Liver (tissue), 9 donors: ENCODE data around the gene ZDHHC19. TPM values are rescaled to one million over a fixed set of nuclear protein-coding genes. Genes with fewer than 3 reads are reported as not detected.

Experiments
- DNase-seq: peaks from one replicate; pipeline ENCODE4 v3.0.0-alpha.2; 2017; ENCODE audit warnings: low spot score
- H3K27ac ChIP-seq, 2 donors: one replicate each; pipeline ENCODE4 v1.7.0; 2013; ENCODE audit warnings: inconsistent platforms in 2 of 2, low read length in 2 of 2, control low read depth in 1 of 2, low read depth in 1 of 2, mild to moderate bottlenecking in 1 of 2
- H3K27me3 ChIP-seq, 4 donors: one replicate each; pipeline versions ENCODE4 v1.6.1 to v1.7.0; 2013; ENCODE audit warnings: low read length in 3 of 4, inconsistent platforms in 1 of 4, mild to moderate bottlenecking in 1 of 4, moderate library complexity in 1 of 4; ENCODE audit not compliant: control insufficient read depth in 4 of 4, insufficient read depth in 4 of 4
- H3K36me3 ChIP-seq, 4 donors: one replicate each; pipeline versions ENCODE4 v1.6.1 to v1.7.0; 2013; ENCODE audit warnings: low read length in 3 of 4, mild to moderate bottlenecking in 3 of 4, low read depth in 1 of 4, moderate library complexity in 1 of 4; ENCODE audit not compliant: control insufficient read depth in 4 of 4, insufficient read depth in 3 of 4
- H3K4me1 ChIP-seq, 4 donors: one replicate each; pipeline versions ENCODE4 v1.6.1 to v1.7.0; 2013; ENCODE audit warnings: low read length in 3 of 4, mild to moderate bottlenecking in 3 of 4, moderate library complexity in 1 of 4; ENCODE audit not compliant: control insufficient read depth in 4 of 4, insufficient read depth in 4 of 4
- H3K4me3 ChIP-seq, 3 donors: one replicate each; pipeline versions ENCODE4 v1.6.1 to v1.7.0; 2013; ENCODE audit warnings: low read length in 3 of 3, control low read depth in 1 of 3, low read depth in 1 of 3, mild to moderate bottlenecking in 1 of 3
- H3K9ac ChIP-seq, 2 donors: one replicate each; pipeline ENCODE4 v1.7.0; 2013; ENCODE audit warnings: low read length in 2 of 2, mild to moderate bottlenecking in 2 of 2, moderate library complexity in 2 of 2, control low read depth in 1 of 2, low read depth in 1 of 2
- H3K9me3 ChIP-seq, 4 donors: one replicate each; pipeline versions ENCODE4 v1.6.1 to v1.7.0; 2013; ENCODE audit warnings: low read length in 3 of 4; ENCODE audit not compliant: control insufficient read depth in 4 of 4
- EGR1 ChIP-seq, 2 donors: IDR thresholded peaks; 2 replicates each; pipeline ENCODE4 v1.6.1; 2016 to 2018; ENCODE audit warnings: antibody characterized with exemption in 2 of 2, low read depth in 2 of 2
- GABPA ChIP-seq, 2 donors: IDR thresholded peaks in 1 of 2; conservative IDR thresholded peaks in 1 of 2; 2 replicates each; pipeline ENCODE4 v1.6.1; 2016; ENCODE audit warnings: antibody characterized with exemption in 2 of 2, mild to moderate bottlenecking in 1 of 2, moderate library complexity in 1 of 2
- HNF4A ChIP-seq, 2 donors: conservative IDR thresholded peaks; 2 replicates each; pipeline ENCODE4 v1.6.1; 2016; ENCODE audit warnings: antibody characterized with exemption in 2 of 2, mild to moderate bottlenecking in 2 of 2
- HNF4G ChIP-seq: IDR thresholded peaks from 2 replicates; pipeline ENCODE4 v1.6.1; 2016; ENCODE audit warnings: antibody characterized with exemption
- NR2F2 ChIP-seq: IDR thresholded peaks from 2 replicates; pipeline ENCODE4 v1.6.1; 2016; ENCODE audit warnings: antibody characterized with exemption
- RAD21 ChIP-seq, 2 donors: IDR thresholded peaks; 2 replicates each; pipeline ENCODE4 v1.6.1; 2016; ENCODE audit warnings: antibody characterized with exemption in 2 of 2, mild to moderate bottlenecking in 2 of 2
- SP1 ChIP-seq: IDR thresholded peaks from 2 replicates; pipeline ENCODE4 v1.6.1; 2018; ENCODE audit warnings: antibody characterized with exemption, mild to moderate bottlenecking
- TAF1 ChIP-seq: conservative IDR thresholded peaks from 2 replicates; pipeline ENCODE4 v1.6.1; 2016; ENCODE audit warnings: antibody characterized with exemption, mild to moderate bottlenecking
- YY1 ChIP-seq: IDR thresholded peaks from 2 replicates; pipeline ENCODE4 v1.6.1; 2016; ENCODE audit warnings: antibody characterized with exemption, mild to moderate bottlenecking
- WGBS: extraction: QIAGEN DNeasy Blood & Tissue Kit; methylation state at CpG from one replicate; pipeline ENCODE4 v1.1.7; 2013; 5-methylcytosine and 5-hydroxymethylcytosine counted together
- polyA plus RNA-seq, 2 donors: library from polyadenylated mRNA; stranded (reverse) in 1 of 2; unstranded in 1 of 2; fragments of 200-250 nt in 1 of 2; fragments of >200 nt in 1 of 2; fragmentation: Nextera tagmentation in 1 of 2; extraction: Ambion mirVana in 1 of 2; gene quantifications; one replicate each; pipeline versions ENCODE4 v1.2.1 to v1.2.3, GENCODE V29; 2013 to 2015
- total RNA-seq, 2 donors: library from RNA; depleted of rRNA; stranded (reverse); fragments of >200 nt; gene quantifications; one replicate each; pipeline ENCODE4 v1.2.3, GENCODE V29; 2014
- TF ChIP-seq, protein P1 (sequence below): IDR thresholded peaks from 2 replicates; pipeline ENCODE4 v1.6.1; 2016; ENCODE audit warnings: antibody characterized with exemption
- TF ChIP-seq, protein P2 (sequence below): IDR thresholded peaks from 2 replicates; pipeline ENCODE4 v1.6.1; 2016; ENCODE audit warnings: antibody characterized with exemption
- TF ChIP-seq, protein P3 (sequence below): IDR thresholded peaks from 2 replicates; pipeline ENCODE4 v1.6.1; 2016; ENCODE audit warnings: antibody characterized with exemption
- donor health status: healthy.
- donor health status: healthy.
- donor health status: healthy.
- donor health status: healthy.
- donor health status: healthy.

The ZDHHC19 gene
- total and polyA plus RNA-seq, 4 donors = 0.42 to 1.5 (median 0.81) TPM

DNA sequence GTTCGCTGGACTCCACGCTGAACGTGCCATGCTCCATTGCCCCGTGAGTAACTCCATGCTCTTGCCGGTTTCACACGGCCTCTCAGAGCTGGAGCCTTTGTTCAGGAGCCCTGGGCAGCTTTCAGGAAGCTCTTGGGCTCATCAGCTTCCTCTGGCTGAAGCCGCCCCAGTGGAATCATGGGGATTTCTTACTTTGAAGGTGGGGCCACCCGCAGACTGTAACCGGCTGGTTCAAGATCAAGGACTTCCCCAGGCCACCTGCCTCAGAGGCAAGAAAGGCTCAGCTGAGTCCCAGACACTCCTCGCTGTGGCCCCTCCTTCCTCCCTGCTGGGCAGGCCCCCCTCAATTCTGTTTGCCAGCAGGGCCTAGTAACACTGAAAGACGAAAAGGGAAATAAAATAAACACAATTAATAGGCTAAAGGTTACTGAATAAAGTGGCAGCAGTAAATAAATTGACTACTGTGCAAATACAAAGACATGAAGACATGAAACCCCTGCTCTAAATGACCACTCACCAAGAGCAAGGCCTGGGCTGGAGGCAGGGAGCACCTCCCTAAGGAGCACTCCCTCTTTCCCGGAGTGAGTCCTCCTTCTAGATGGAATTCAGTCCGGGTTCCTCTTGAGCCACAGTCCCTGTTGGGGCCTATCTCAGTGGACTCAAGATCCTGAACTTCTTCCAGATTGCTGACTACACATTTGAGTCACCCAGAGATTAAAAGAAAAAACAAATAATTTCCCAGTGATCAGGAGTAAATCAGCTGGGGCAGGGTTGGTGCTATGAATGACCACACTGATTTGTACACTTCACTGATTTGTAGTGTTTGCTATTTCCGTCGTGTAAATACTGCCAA is 51.0 kb downstream of the ZDHHC19 start:
- Histone ChIP-seq H3K36me3 (no peaks in the 10 kb centered on the region), H3K27ac (peak overlapping the region in 1 of 2 donors; percentile 54), H3K27me3 (no peaks in the 10 kb centered on the region), H3K9ac (no peak overlapping the region), H3K9me3 (no peaks in the 10 kb centered on the region), H3K4me1 (peaks cover 2 to 13% (median 4%) of the 10 kb centered on the region in 4 donors), H3K4me3 (no peak overlapping the region)
- WGBS = 63% methylated on average over 15 of the region's 15 CpGs
- TF ChIP-seq HNF4G = no peak
- peak in 1 of 2 donors; percentile 17 for TF ChIP-seq HNF4A (conservative IDR thresholded peaks at IDR 0.05)
- TF ChIP-seq SP1 = no peak
- DNase-seq = no peak

DNA sequence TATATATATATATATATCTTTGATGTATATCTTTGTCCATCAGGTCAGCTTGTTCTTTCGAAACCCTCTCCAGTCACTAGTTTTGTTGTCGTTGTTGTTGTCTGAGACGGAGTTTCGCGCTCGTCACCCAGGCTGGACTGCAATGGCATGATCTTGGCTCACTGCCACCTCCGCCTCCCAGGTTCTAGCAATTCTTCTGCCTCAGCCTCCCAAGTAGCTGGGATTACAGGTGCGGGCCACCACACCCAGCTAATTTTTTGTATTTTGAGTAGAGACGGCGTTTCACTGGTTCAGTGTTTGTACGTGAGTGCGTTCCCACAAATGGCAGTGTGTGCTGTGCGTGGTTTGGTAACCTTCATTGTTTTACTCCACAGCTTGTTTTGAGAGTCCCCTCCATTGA is 51.7 kb downstream of the ZDHHC19 start:
- Histone ChIP-seq H3K4me1 (peaks cover 2 to 13% (median 4%) of the 10 kb centered on the region in 4 donors), H3K9ac (no peak overlapping the region), H3K9me3 (no peaks in the 10 kb centered on the region), H3K36me3 (no peaks in the 10 kb centered on the region), H3K4me3 (no peak overlapping the region), H3K27me3 (no peaks in the 10 kb centered on the region), H3K27ac (no peak overlapping the region)
- no peak for DNase-seq
- TF ChIP-seq RAD21 (IDR thresholded peaks at IDR 0.05) = no peak
- no peak for TF ChIP-seq EGR1 (IDR thresholded peaks at IDR 0.05; ENCODE audit: low read depth in 2 of 2)
- no peak for TF ChIP-seq TAF1
- no peak for TF ChIP-seq YY1
- TF ChIP-seq, protein P1, sequence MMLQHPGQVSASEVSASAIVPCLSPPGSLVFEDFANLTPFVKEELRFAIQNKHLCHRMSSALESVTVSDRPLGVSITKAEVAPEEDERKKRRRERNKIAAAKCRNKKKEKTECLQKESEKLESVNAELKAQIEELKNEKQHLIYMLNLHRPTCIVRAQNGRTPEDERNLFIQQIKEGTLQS = no peak
- TF ChIP-seq, protein P2, sequence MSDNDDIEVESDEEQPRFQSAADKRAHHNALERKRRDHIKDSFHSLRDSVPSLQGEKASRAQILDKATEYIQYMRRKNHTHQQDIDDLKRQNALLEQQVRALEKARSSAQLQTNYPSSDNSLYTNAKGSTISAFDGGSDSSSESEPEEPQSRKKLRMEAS = no peak
- TF ChIP-seq GABPA (IDR thresholded peaks at IDR 0.05 in 1 of 2, conservative IDR thresholded peaks at IDR 0.05 in 1 of 2) = no peak
- WGBS = 95% methylated on average over 13 of the region's 13 CpGs

DNA sequence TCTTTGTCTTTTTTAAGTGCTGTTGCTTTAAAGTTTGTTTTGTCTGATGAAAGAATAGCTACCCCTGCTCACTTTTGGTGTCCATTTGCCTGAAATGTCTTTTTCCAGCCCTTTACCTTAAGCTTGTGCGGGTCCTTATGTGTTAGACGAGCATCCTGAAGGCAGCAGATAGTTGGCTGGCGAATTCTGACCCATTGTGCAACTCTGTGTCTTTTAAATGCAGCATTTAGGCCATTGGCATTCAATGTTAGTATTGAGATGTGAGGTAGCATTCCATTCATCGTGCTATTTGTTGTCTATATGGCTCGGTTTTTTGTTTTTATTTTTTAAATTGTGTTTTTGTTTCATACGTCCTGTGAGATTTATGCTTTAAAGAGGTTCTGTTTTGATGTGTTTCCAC is 55.0 kb downstream of the ZDHHC19 start:
- H3K36me3 ChIP-seq = no peaks in the 10 kb centered on the region
- WGBS = 92% methylated on average over 6 of the region's 6 CpGs
- H3K4me1 ChIP-seq = peaks cover 0 to 8% (median 3%) of the 10 kb centered on the region in 4 donors
- no peaks in the 10 kb centered on the region for H3K9me3 ChIP-seq
- DNase-seq = no peak
- no peak overlapping the region for H3K27ac ChIP-seq
- H3K27me3 ChIP-seq = no peaks in the 10 kb centered on the region
- no peak overlapping the region for H3K4me3 ChIP-seq
- no peak overlapping the region for H3K9ac ChIP-seq
- TF ChIP-seq GABPA (IDR thresholded peaks at IDR 0.05 in 1 of 2, conservative IDR thresholded peaks at IDR 0.05 in 1 of 2) = no peak
- TF ChIP-seq, protein P3, sequence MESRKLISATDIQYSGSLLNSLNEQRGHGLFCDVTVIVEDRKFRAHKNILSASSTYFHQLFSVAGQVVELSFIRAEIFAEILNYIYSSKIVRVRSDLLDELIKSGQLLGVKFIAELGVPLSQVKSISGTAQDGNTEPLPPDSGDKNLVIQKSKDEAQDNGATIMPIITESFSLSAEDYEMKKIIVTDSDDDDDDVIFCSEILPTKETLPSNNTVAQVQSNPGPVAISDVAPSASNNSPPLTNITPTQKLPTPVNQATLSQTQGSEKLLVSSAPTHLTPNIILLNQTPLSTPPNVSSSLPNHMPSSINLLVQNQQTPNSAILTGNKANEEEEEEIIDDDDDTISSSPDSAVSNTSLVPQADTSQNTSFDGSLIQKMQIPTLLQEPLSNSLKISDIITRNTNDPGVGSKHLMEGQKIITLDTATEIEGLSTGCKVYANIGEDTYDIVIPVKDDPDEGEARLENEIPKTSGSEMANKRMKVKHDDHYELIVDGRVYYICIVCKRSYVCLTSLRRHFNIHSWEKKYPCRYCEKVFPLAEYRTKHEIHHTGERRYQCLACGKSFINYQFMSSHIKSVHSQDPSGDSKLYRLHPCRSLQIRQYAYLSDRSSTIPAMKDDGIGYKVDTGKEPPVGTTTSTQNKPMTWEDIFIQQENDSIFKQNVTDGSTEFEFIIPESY = no peak
- TF ChIP-seq, protein P1 = no peak
- TF ChIP-seq SP1 = no peak
- no peak for TF ChIP-seq HNF4A (conservative IDR thresholded peaks at IDR 0.05)
- TF ChIP-seq EGR1 (IDR thresholded peaks at IDR 0.05; ENCODE audit: low read depth in 2 of 2) = no peak
- no peak for TF ChIP-seq NR2F2
